GM23338 (cell line): ENCODE data around the gene TRAIP.

ENCODE experiments used
- CREB1 ChIP-seq: fragments of 250-450 bp; sonication (Bioruptor Pico); IDR thresholded peaks from 2 replicates; pipeline ENCODE4 v1.5.0; 2020; ENCODE audit warnings: low read depth, mild to moderate bottlenecking, moderate library complexity
- CTCF ChIP-seq, 2 experiments: fragments of 200-600 bp in 1 of 2; sonication (generic) in 1 of 2; conservative IDR thresholded peaks; 2 replicates each; pipeline versions ENCODE4 v1.5.1 to v1.6.1; 2016 to 2017; ENCODE audit warnings: antibody characterized with exemption in 2 of 2, low read depth in 2 of 2, mild to moderate bottlenecking in 2 of 2, moderate library complexity in 1 of 2
- ETS1 ChIP-seq: IDR thresholded peaks from 2 replicates; pipeline ENCODE4 v1.6.1; 2016; ENCODE audit warnings: antibody characterized with exemption
- EZH2 ChIP-seq: fragments of 200-600 bp; sonication (generic); IDR thresholded peaks from one replicate; pipeline ENCODE4 v1.8.0; 2017; ENCODE audit warnings: antibody characterized with exemption, mild to moderate bottlenecking, low read depth; ENCODE audit not compliant: unreplicated experiment
- EZH2phosphoT487 ChIP-seq: fragments of 200-600 bp; sonication (generic); IDR thresholded peaks from one replicate; pipeline ENCODE4 v1.8.1; 2018; ENCODE audit warnings: antibody characterized with exemption; ENCODE audit not compliant: unreplicated experiment
- POLR2AphosphoS5 ChIP-seq: IDR thresholded peaks from 2 replicates; pipeline ENCODE4 v1.6.1; 2016; ENCODE audit warnings: antibody characterized with exemption, low read depth
- ZNF331 ChIP-seq: fragments of 250-450 bp; sonication (Bioruptor Pico); IDR thresholded peaks from 2 replicates; pipeline ENCODE4 v1.5.0; 2020; ENCODE audit warnings: low read depth, mild to moderate bottlenecking, moderate library complexity
- TF ChIP-seq, protein P1 (sequence below): IDR thresholded peaks from one replicate; pipeline ENCODE4 v1.6.1; 2018; ENCODE audit warnings: antibody characterized with exemption; ENCODE audit not compliant: unreplicated experiment
- TF ChIP-seq, protein P2 (sequence below): fragments of 250-450 bp; sonication (Bioruptor Pico); IDR thresholded peaks from 2 replicates; pipeline ENCODE4 v1.5.0; 2020; ENCODE audit warnings: mild to moderate bottlenecking, moderate library complexity

DNA sequence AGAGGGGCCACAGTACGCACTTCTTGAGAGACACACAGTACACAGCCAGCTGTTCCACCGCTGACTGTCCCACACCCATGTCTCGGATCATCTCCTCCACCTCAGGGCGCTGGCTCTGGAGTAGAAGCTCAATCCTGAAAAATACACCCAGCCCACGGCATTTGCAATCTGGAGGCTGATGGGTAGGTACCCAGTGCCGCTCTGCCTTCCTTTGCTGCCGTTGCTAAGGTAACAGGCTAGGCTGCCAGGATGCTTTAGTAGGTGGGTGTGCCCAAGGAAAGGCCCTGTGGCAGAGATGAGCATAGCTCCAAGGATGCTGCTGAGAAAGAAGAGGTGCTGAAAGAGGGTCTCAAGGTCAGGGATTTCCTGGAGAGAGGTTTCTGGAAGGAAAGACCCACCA lies 14.6 kb downstream of the TRAIP start:
- TF ChIP-seq EZH2phosphoT487 (no peak), CTCF (conservative IDR thresholded peaks at IDR 0.05; ENCODE audit: low read depth in 2 of 2) (no peak), EZH2 (no peak), POLR2AphosphoS5 (no peak), CREB1 (CRISPR knock-in tag) (no peak), ETS1 (no peak), ZNF331 (CRISPR knock-in tag) (no peak)
- TF ChIP-seq, protein P1, sequence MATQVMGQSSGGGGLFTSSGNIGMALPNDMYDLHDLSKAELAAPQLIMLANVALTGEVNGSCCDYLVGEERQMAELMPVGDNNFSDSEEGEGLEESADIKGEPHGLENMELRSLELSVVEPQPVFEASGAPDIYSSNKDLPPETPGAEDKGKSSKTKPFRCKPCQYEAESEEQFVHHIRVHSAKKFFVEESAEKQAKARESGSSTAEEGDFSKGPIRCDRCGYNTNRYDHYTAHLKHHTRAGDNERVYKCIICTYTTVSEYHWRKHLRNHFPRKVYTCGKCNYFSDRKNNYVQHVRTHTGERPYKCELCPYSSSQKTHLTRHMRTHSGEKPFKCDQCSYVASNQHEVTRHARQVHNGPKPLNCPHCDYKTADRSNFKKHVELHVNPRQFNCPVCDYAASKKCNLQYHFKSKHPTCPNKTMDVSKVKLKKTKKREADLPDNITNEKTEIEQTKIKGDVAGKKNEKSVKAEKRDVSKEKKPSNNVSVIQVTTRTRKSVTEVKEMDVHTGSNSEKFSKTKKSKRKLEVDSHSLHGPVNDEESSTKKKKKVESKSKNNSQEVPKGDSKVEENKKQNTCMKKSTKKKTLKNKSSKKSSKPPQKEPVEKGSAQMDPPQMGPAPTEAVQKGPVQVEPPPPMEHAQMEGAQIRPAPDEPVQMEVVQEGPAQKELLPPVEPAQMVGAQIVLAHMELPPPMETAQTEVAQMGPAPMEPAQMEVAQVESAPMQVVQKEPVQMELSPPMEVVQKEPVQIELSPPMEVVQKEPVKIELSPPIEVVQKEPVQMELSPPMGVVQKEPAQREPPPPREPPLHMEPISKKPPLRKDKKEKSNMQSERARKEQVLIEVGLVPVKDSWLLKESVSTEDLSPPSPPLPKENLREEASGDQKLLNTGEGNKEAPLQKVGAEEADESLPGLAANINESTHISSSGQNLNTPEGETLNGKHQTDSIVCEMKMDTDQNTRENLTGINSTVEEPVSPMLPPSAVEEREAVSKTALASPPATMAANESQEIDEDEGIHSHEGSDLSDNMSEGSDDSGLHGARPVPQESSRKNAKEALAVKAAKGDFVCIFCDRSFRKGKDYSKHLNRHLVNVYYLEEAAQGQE: no peak
- TF ChIP-seq, protein P2, sequence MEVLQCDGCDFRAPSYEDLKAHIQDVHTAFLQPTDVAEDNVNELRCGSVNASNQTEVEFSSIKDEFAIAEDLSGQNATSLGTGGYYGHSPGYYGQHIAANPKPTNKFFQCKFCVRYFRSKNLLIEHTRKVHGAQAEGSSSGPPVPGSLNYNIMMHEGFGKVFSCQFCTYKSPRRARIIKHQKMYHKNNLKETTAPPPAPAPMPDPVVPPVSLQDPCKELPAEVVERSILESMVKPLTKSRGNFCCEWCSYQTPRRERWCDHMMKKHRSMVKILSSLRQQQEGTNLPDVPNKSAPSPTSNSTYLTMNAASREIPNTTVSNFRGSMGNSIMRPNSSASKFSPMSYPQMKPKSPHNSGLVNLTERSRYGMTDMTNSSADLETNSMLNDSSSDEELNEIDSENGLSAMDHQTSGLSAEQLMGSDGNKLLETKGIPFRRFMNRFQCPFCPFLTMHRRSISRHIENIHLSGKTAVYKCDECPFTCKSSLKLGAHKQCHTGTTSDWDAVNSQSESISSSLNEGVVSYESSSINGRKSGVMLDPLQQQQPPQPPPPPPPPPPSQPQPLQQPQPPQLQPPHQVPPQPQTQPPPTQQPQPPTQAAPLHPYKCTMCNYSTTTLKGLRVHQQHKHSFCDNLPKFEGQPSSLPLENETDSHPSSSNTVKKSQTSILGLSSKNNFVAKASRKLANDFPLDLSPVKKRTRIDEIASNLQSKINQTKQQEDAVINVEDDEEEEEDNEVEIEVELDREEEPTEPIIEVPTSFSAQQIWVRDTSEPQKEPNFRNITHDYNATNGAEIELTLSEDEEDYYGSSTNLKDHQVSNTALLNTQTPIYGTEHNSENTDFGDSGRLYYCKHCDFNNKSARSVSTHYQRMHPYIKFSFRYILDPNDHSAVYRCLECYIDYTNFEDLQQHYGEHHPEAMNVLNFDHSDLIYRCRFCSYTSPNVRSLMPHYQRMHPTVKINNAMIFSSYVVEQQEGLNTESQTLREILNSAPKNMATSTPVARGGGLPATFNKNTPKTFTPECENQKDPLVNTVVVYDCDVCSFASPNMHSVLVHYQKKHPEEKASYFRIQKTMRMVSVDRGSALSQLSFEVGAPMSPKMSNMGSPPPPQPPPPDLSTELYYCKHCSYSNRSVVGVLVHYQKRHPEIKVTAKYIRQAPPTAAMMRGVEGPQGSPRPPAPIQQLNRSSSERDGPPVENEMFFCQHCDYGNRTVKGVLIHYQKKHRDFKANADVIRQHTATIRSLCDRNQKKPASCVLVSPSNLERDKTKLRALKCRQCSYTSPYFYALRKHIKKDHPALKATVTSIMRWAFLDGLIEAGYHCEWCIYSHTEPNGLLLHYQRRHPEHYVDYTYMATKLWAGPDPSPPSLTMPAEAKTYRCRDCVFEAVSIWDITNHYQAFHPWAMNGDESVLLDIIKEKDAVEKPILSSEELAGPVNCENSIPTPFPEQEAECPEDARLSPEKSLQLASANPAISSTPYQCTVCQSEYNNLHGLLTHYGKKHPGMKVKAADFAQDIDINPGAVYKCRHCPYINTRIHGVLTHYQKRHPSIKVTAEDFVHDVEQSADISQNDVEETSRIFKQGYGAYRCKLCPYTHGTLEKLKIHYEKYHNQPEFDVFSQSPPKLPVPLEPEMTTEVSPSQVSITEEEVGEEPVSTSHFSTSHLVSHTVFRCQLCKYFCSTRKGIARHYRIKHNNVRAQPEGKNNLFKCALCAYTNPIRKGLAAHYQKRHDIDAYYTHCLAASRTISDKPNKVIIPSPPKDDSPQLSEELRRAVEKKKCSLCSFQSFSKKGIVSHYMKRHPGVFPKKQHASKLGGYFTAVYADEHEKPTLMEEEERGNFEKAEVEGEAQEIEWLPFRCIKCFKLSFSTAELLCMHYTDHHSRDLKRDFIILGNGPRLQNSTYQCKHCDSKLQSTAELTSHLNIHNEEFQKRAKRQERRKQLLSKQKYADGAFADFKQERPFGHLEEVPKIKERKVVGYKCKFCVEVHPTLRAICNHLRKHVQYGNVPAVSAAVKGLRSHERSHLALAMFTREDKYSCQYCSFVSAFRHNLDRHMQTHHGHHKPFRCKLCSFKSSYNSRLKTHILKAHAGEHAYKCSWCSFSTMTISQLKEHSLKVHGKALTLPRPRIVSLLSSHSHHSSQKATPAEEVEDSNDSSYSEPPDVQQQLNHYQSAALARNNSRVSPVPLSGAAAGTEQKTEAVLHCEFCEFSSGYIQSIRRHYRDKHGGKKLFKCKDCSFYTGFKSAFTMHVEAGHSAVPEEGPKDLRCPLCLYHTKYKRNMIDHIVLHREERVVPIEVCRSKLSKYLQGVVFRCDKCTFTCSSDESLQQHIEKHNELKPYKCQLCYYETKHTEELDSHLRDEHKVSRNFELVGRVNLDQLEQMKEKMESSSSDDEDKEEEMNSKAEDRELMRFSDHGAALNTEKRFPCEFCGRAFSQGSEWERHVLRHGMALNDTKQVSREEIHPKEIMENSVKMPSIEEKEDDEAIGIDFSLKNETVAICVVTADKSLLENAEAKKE (CRISPR knock-in tag): no peak
